ENCODE measurements around the gene RSL24D1. TPM values are rescaled to one million over a fixed set of nuclear protein-coding genes. Genes with fewer than 3 reads are reported as not detected.

RSL24D1 gene
- polyA plus RNA-seq, 1 of the 3 experiments (the other 2 are of a cell fraction): 24.3 TPM

DNA sequence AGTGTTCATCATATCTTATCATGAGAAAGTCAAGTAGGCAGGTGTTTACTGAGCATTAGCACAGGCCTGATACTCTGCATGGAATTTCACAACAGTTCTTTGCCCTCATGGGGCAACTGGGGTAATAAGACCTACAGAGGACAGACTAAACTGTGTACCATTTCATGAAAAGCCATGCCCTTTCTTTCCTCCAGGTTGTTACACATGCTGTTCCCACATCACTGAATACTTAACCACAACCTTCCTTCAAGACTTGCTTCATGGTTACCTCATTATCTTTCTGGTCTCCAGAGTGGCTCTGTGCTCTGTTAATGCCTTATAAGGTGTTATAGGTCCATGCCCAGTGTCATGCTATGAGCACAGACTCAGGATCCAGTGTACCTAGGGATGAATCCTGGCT is 28.2 kb upstream of the RSL24D1 start (continued):
- TF ChIP-seq, protein P1, sequence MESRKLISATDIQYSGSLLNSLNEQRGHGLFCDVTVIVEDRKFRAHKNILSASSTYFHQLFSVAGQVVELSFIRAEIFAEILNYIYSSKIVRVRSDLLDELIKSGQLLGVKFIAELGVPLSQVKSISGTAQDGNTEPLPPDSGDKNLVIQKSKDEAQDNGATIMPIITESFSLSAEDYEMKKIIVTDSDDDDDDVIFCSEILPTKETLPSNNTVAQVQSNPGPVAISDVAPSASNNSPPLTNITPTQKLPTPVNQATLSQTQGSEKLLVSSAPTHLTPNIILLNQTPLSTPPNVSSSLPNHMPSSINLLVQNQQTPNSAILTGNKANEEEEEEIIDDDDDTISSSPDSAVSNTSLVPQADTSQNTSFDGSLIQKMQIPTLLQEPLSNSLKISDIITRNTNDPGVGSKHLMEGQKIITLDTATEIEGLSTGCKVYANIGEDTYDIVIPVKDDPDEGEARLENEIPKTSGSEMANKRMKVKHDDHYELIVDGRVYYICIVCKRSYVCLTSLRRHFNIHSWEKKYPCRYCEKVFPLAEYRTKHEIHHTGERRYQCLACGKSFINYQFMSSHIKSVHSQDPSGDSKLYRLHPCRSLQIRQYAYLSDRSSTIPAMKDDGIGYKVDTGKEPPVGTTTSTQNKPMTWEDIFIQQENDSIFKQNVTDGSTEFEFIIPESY (IDR thresholded peaks at IDR 0.05; ENCODE audit: borderline replicate concordance, low read depth): no peak

DNA sequence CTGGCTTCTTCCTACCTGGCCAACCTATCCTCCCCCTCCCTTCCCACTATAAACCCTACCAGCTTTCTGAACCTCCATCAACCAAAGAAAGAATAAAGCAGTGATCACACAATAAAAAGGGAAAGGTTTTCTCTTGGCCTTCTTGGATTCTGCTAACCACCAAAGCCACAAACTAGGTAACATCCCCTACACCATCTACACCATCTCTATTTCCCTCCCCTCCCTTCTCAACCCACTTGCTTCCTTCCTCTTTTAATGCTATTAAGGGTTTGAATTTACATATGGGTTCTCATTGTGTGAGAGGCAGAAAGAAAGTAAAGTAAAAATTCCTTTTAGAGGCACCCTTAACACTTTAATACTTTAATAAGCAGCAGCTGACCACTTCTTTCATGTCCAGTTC is 25.8 kb upstream of the RSL24D1 start:
- DNase-seq: no peak
- Histone ChIP-seq H3K9ac (no peak overlapping the region), H3K4me2 (no peak overlapping the region), H3K27me3 (ENCODE audit: insufficient read depth) (no peaks in the 10 kb centered on the region), H3K27ac (ENCODE audit: low read depth in 2 of 2, low read length in 1 of 2) (no peak overlapping the region), H4K20me1 (ENCODE audit: insufficient read depth) (no peaks in the 10 kb centered on the region), H3K36me3 (replicated peaks in 1 of 2; ENCODE audit: control insufficient read depth in 1 of 2, insufficient read depth in 2 of 2, low read length in 1 of 2) (peaks cover 0 to 3% of the 10 kb centered on the region in 2 experiments), H3K9me2 (no peaks in the 10 kb centered on the region), H3F3A (replicated peaks; ENCODE audit: insufficient read depth) (no peaks in the 10 kb centered on the region), H3K79me2 (ENCODE audit: insufficient read depth) (no peaks in the 10 kb centered on the region), H3K4me3 (ENCODE audit: low read depth in 2 of 2, low read length in 1 of 2) (no peak overlapping the region), H3K9me3 (no peaks in the 10 kb centered on the region), H2AFZ (ENCODE audit: low read depth) (no peak overlapping the region), H3K4me1 (ENCODE audit: control insufficient read depth in 1 of 2, insufficient read depth in 2 of 2, low read depth in 1 of 2, low read length in 1 of 2) (peaks cover 0 to 6% of the 10 kb centered on the region in 2 experiments; a peak in 2 of 4 replicates)
- ChIA-PET CTCF (interaction anchor here (1.0 to 1.8 kb wide), 3 partner anchors 68 to 217 kb away, joined by 3 to 6 read pairs (median 4); no protein-coding TSS in a partner anchor), POLR2A (no interaction called here)
- TF ChIP-seq JUND (IDR thresholded peaks at IDR 0.05): no peak
- TF ChIP-seq, protein P1 (IDR thresholded peaks at IDR 0.05; ENCODE audit: borderline replicate concordance, low read depth): no peak
- no peak for TF ChIP-seq CHD2 (IDR thresholded peaks at IDR 0.05; ENCODE audit: low read length, partially characterized antibody)
- no peak for TF ChIP-seq GABPA (IDR thresholded peaks at IDR 0.05; ENCODE audit: low read depth)
- TF ChIP-seq RCOR1 (IDR thresholded peaks at IDR 0.05; ENCODE audit: low read length): no peak
- TF ChIP-seq SMC3 (IDR thresholded peaks at IDR 0.05; ENCODE audit: low read depth, low read length): no peak
- TF ChIP-seq EP300 (IDR thresholded peaks at IDR 0.05; ENCODE audit: borderline replicate concordance in 1 of 2, low read depth in 1 of 2, low read length in 1 of 2): no peak
- TF ChIP-seq, protein P2, sequence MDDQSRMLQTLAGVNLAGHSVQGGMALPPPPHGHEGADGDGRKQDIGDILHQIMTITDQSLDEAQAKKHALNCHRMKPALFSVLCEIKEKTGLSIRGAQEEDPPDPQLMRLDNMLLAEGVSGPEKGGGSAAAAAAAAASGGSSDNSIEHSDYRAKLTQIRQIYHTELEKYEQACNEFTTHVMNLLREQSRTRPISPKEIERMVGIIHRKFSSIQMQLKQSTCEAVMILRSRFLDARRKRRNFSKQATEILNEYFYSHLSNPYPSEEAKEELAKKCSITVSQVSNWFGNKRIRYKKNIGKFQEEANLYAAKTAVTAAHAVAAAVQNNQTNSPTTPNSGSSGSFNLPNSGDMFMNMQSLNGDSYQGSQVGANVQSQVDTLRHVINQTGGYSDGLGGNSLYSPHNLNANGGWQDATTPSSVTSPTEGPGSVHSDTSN (IDR thresholded peaks at IDR 0.05): no peak
- TF ChIP-seq, protein P3, sequence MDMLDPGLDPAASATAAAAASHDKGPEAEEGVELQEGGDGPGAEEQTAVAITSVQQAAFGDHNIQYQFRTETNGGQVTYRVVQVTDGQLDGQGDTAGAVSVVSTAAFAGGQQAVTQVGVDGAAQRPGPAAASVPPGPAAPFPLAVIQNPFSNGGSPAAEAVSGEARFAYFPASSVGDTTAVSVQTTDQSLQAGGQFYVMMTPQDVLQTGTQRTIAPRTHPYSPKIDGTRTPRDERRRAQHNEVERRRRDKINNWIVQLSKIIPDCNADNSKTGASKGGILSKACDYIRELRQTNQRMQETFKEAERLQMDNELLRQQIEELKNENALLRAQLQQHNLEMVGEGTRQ (IDR thresholded peaks at IDR 0.05; ENCODE audit: borderline replicate concordance, low read depth, low read length): no peak
- TF ChIP-seq MXI1 (IDR thresholded peaks at IDR 0.05; ENCODE audit: low read depth, low read length): no peak
- TF ChIP-seq EZH2phosphoT487 (IDR thresholded peaks at IDR 0.05; ENCODE audit: borderline replicate concordance, low read depth): no peak
- TF ChIP-seq, protein P4, sequence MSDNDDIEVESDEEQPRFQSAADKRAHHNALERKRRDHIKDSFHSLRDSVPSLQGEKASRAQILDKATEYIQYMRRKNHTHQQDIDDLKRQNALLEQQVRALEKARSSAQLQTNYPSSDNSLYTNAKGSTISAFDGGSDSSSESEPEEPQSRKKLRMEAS (IDR thresholded peaks at IDR 0.05; ENCODE audit: low read depth): no peak
- TF ChIP-seq, protein P5, sequence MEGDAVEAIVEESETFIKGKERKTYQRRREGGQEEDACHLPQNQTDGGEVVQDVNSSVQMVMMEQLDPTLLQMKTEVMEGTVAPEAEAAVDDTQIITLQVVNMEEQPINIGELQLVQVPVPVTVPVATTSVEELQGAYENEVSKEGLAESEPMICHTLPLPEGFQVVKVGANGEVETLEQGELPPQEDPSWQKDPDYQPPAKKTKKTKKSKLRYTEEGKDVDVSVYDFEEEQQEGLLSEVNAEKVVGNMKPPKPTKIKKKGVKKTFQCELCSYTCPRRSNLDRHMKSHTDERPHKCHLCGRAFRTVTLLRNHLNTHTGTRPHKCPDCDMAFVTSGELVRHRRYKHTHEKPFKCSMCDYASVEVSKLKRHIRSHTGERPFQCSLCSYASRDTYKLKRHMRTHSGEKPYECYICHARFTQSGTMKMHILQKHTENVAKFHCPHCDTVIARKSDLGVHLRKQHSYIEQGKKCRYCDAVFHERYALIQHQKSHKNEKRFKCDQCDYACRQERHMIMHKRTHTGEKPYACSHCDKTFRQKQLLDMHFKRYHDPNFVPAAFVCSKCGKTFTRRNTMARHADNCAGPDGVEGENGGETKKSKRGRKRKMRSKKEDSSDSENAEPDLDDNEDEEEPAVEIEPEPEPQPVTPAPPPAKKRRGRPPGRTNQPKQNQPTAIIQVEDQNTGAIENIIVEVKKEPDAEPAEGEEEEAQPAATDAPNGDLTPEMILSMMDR (IDR thresholded peaks at IDR 0.05): no peak
- no peak for TF ChIP-seq SIN3A (IDR thresholded peaks at IDR 0.05; ENCODE audit: borderline replicate concordance, low read depth, low read length)
- no peak for TF ChIP-seq TEAD4 (IDR thresholded peaks at IDR 0.05; ENCODE audit: borderline replicate concordance, insufficient read depth)
- TF ChIP-seq GATA2 (CRISPR knock-in tag; IDR thresholded peaks at IDR 0.05): no peak
- TF ChIP-seq, protein P6, sequence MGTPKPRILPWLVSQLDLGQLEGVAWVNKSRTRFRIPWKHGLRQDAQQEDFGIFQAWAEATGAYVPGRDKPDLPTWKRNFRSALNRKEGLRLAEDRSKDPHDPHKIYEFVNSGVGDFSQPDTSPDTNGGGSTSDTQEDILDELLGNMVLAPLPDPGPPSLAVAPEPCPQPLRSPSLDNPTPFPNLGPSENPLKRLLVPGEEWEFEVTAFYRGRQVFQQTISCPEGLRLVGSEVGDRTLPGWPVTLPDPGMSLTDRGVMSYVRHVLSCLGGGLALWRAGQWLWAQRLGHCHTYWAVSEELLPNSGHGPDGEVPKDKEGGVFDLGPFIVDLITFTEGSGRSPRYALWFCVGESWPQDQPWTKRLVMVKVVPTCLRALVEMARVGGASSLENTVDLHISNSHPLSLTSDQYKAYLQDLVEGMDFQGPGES (IDR thresholded peaks at IDR 0.05; ENCODE audit: low read depth, low read length): no peak
- no peak for TF ChIP-seq RAD21 (IDR thresholded peaks at IDR 0.05; ENCODE audit: low read length)
- TF ChIP-seq TCF12 (IDR thresholded peaks at IDR 0.05): no peak
- no peak for TF ChIP-seq FOXM1 (IDR thresholded peaks at IDR 0.05; ENCODE audit: low read depth)
